NCI-H1105 (cell line): Measurements from ENCODE around the gene TLCD2.
"Not testable (repeated sequence)": the region's sequence is repeated elsewhere in the genome, so short reads cannot be mapped to it uniquely, and the experiment has no call there.

Experiments used
- DNase-seq: peaks from one replicate; lab custom pipeline; 2025; lab: John Stamatoyannopoulos, UW

TLCD2 gene

GRCh38 chr17:1709971-1710806 is at the start of gene TLCD2:
TLCD2 (minus strand) TSS chr17:1710377; CDS start chr17:1710242, 135 bp downstream.
- no peak for DNase-seq

DNA sequence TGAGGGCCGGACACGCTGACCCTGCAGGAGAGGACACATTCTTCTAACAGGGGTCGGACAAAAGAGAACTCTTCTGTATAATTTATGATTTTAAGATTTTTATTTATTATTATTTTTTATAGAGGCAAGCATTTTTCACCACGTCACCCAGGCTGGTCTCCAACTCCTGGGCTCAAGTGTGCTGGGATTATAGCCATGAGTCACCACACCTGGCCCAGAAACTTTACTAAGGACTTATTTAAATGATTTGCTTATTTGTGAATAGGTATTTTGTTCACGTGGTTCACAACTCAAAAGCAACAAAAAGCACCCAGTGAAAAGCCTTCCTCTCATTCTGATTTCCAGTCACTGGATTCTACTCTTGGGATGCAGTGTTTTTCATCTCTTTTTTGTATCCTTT is 49.4 kb upstream of the TLCD2 start:
- no peak for DNase-seq

DNA sequence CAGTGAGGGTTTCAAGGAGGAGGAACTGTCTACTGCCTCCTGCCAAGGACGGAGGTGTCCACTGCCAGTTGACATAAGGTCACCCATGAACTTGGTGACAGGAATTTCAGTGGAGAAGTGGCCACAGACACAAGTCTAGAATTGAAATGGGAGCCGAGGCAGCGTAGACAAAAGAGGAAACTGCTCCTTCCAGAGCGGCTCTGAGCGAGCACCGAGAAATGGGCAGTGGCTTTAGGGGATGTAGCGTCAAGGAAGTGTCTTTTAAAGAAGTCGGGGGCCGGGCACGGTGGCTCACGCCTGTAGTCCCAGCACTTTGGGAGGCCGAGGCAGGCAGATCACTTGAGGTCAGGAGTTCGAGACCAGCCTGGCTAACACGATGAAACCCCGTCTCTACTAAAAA is 48.6 kb upstream of the TLCD2 start:
- no peak for DNase-seq

GRCh38 chr17:1755827-1756262 is 45.7 kb upstream of the TLCD2 start:
- no peak for DNase-seq

GRCh38 chr17:1755252-1755826 is 45.2 kb upstream of the TLCD2 start:
- DNase-seq, result peak; percentile 49

- no peak for DNase-seq
These were observed 44.4 kb upstream of the TLCD2 start for GRCh38 chr17:1754430-1755112.

DNA sequence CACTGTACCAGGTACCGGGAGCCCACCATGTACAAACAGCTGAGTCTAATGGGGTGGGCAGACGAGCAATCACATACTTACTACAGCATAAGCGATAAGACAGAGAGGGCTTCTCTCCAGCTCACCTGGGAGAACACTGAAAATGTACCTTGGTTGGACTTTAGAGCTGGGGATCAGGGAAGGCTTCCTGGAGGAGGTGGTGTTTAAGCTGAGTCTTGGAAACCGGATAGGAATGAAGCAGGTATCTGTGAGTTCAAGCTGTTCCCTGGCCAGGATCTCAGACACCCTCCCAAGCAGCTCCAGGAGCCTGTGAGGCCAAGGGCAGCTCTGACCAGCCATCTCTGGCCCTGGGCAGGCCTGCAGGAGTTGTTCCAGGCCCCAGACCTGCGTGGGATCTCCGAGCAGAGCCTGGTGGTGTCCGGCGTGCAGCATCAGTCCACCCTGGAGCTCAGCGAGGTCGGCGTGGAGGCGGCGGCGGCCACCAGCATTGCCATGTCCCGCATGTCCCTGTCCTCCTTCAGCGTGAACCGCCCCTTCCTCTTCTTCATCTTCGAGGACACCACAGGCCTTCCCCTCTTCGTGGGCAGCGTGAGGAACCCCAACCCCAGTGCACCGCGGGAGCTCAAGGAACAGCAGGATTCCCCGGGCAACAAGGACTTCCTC is 43.7 kb upstream of the TLCD2 start:
- DNase-seq, result no peak

DNA sequence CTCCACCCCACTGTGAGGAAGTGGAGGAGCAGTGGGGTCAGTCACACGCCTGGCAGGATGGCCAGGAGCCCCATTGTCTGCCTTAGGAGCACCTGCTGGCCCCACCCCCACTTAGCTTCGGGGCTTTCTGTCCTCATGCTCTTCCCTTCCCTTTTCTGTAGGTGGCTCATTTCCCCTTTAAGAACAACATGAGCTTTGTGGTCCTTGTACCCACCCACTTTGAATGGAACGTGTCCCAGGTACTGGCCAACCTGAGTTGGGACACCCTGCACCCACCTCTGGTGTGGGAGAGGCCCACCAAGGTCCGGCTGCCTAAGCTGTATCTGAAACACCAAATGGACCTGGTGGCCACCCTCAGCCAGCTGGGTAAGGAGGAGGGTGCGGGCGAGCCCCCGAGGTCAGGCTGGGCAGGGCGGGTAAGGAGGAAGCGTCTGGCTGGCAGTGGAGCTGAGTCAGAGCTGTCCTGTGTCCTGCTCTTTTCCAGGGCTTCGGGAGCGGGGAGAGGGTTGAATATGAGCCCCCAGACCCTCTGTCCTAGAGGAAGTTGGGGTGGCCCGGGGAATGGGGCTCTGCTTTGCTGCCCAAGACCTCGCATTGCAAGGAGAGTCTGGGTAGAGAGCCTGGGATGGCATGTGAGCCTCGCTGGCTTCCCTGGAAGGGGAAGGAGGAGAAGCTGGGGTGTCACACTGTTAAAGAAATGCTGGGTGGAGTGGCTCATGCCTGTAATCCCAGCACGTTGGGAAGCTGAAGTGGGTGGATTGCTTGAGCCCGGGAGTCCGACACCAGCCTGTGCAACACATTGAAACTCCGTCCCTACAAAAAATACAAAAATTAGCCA is 42.5 kb upstream of the TLCD2 start:
- DNase-seq, result no peak

DNA sequence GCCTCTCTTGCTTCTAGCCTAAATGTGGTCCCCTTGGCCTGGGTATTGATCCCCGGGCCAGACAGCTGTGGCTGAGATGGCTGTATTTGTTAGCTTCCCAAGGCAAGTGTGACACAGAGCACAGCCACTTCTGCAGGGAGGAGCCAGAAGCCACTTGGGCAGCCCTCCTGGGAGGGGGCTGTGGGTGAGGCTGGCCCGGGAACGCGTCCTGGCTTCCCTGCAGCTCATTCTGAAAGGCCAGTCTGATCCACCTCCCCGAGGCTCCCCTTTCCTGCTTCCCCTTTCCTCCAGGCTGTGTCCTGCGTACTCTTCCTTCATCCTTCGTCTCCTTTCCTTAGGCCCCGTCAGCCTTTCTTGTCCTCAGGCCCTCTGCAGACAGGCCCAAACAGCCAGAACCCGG is 40.5 kb upstream of the TLCD2 start:
- DNase-seq, result no peak

- no peak for DNase-seq
These were observed 36.9 kb upstream of the TLCD2 start for GRCh38 chr17:1746975-1747543.

GRCh38 chr17:1745513-1746020 is 35.4 kb upstream of the TLCD2 start:
- DNase-seq, result no peak

DNA sequence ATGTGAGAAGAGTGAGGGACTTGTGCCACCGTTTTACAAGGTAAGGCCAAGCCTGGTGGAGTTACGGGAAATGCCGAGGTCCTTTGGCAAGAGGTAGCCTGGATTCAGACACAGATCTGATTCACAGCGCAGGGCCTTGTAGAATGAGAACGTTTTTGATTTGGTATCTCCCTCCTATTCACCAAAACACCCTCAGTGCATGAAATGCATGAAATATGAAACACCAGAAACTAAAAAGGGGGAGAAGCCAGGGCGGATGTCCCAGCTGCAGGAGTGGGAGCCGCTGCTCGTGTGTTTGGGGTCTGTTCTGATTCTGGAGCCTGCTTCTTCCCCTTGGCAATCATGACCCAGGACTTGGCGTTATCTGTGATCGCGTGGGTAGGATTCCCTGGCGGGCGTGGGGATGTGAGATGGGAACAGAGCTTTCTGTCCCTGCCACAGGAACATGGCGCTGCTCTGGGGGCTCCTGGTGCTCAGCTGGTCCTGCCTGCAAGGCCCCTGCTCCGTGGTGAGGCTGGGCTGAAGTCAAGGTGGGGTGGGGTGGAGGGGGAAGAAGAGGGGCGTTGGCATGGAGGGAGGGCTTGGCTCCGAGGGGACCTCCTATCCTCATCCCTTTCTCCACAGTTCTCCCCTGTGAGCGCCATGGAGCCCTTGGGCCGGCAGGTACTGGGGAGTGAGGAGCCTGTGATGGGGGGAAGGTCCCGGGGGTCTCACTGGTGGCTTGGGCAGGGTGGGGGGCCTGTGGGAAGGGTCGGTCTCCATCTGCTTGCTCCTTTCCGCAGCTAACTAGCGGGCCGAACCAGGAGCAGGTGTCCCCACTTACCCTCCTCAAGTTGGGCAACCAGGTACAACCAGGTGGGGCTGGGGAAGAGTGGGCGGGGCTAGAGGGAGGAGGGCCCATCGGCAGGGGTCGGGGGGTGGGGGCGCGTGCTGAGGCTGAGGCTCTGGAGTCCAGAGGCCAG is 34.7 kb upstream of the TLCD2 start:
- no peak for DNase-seq

DNA sequence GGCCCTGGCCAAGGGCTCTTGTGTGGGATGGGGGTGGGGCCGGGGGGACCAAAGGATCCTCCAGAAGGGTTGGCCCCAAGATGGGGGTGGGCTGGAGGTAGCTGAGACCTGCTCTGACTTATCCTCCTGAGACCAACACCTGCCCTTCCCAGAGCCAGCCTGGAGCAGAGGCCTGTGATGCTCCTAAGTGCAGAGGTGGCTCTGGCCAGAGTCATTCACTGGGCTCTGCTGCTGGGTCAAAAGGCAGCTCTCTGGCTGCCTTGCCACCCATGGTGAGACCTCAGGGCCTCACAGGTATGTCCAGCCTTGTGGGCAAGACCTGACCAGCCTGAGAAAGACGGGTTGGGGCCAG is 32.9 kb upstream of the TLCD2 start:
- DNase-seq, result no peak

GRCh38 chr17:1742371-1743087 is 32.4 kb upstream of the TLCD2 start, which contains the start of gene SERPINF2:
SERPINF2 (plus strand) TSS chr17:1742871; CDS start chr17:1744996, 2,125 bp downstream.
- no peak for DNase-seq

DNA sequence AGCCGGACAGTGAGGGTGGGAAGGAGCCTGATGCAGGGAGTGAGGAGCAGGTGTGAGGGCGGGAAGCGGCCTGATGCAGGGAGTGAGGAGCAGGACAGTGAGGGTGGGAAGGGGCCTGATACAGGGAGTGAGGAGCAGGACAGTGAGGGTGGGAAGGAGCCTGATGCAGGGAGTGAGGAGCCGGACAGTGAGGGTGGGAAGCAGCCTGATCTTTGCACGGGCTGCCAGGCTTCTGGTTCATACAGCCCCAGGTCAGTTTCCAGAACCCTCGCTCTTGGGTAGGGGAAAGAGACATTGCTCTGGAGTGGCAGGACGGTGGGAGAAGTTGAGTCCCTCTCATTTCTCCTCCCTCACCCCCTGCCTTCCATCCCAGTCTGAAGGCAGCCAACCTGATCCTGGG is 31.7 kb upstream of the TLCD2 start:
- DNase-seq, result not testable (repeated sequence)

GRCh38 chr17:1737531-1738291 is 27.5 kb upstream of the TLCD2 start:
- no peak for DNase-seq

DNA sequence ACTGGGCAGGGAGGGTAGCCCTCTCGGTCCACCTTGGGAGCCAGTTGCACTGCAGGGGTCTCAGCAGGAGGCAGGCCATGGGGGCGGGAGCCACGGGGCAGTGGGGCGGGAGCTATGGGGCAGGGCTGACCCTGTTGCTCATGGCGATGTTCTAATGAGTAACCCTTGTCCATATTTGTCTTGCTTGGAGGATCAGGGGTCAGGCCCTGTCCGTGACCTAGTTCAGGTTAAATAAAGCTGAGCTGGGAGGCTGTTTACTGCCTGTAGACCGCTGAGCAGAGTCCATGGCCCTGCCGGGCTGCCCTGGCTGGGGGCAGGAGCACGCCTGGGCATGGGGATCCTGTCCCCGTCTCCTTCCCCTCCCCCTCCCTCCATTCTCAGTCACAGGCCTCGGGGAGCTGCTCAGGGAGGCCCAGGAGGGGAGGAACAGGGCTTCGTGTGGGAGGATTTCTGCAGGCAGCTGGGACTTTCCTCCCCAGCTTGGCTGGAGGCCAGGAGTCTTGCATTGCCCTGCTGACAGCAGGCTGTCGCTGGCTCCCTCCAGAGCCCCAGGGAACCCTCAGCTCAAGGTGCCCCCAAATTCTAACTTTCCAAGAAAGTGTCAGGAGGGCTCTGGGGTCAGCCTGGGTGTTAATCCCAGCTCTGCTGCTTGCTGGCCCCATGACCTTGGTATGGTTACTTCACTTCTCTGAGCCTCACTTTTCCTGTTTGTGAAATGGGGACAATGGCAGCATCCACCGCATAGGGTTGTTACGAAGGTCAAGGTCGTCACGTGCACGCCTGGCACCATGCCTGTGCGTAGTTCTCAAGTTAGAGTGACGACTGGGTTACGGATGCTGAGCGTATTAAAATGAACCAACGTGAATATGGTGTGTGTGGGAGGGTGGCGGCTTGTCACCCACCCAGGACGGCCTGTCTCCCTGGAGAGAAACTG is 26.4 kb upstream of the TLCD2 start:
- DNase-seq, result no peak
